NCI-H187 (cell line): ENCODE data around the gene NCK2.

Experiments
- DNase-seq, 2 experiments: peaks; one replicate each; lab custom pipeline; 2025; lab: John Stamatoyannopoulos, UW

Gene NCK2

DNA sequence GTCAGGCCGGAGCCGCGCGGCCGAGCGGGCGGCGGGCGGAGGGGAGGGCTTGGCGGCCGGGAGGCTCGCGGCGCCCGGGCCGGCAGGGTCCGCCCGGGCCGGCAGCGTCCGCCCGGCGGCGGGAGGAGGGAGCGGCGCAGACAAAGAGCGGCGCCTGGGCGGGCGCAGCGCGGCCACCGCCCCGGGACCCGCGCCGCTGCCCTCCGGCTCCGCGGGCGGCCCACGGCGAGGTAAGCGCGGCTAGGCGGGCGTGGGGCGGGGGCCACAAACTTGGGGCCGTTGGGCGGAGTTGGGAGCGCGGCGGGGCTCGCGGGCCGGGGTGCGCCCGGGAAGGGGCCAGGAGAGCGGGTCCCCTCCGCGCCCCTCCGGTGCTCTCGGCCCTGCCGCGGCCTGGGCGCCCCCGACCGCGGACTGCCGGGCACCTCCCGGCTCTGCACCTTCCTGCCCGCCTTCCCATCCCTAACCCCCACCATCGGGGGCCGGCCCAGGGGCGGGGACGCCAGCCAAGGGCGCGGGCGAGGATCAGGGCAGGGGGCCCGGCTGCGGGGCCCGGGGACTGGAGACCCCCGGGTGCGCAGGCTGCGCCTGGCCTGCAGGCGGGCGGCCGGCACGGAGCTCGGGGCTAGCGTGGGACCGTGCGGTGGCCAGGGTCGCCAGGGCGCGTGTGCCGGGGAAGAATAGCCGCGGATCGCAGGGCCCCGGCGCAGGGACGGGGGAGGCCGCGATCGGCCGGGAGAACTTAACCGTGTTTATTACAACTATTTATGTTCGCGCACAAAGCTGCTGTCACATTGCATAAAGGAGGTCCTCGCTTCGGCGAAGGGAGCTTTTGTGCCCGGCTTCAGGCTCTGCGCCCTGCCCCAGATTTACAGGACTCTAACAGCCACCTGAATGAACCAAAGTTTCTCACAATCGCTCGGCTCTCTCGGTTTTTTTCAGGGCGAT, at the start of gene NCK2:
Gene NCK2 (plus strand): TSS at position 4 of the 945 bp plus-strand sequence. CDS start 110,152 bp downstream, outside the sequence.
- DNase-seq, result no peak

DNA sequence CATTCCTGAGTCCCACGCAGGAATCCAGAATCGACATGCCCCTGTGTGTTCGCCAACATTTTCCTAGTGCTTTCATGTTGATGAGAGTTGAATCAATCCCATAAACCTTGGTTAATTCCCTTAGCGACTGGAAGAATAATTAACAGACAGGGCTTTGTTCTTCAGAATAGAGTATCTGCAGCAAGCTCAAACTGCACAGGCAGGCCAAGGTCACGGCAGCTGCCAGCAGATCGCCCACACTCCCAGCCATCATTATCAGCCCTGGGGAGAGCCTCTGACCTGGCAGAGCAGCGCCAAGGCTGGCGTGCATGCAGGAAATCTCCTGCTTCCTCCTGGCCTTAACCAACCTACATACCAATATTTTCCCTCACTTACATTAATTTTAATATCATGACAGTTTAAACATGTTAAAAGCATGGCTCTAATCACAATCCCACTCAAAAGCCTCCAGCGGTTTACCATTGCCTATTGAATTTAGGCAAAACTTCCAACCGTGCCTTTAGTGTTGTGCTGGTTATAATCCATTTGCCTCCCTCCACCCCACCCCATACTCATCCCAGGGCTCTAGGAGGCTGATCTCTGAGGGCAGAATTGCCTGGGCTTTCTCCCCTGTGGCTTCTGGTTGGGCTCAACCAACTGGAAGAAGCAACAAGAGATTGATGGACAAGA, 46.8 kb upstream of the NCK2 start:
- DNase-seq, result no peak

DNA sequence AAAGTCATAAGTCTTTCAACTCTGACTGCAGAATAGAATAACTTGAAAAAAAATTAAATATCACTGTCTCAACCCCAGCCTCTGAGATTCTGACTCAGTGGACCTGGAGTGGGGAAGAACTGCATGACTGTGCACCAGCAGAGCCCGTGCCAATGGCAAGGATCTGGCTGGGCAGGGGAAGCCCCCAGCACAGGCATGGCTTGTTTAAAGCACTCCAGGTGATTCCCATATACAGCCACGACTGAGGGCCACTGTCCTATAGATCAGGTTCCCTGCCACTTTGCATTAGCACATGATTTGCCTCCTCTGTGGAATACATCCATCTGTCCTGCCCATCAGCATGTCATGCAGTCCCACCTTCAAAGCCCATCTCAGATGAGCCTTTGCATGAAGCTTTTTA, 45.9 kb upstream of the NCK2 start:
- no peak for DNase-seq

DNA sequence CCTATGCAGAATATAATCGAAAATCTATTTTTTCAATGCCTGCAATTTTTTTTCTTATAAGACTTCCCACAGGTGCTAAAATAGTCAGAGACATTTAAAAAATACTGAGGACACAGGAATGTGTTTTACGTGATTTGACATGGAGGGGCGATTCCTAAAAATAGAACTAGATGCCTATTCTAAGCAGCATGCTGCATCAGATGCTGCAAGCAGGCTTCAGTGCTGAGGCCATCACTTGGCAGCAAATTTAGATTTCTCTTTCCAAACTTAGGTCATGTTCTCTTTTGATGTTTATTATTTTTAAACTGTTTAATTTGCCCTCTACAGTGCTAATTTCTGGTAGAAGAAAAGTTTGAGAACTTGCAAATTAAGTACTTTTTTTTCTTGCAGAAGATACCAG, 43.7 kb upstream of the NCK2 start:
- DNase-seq, result no peak

DNA sequence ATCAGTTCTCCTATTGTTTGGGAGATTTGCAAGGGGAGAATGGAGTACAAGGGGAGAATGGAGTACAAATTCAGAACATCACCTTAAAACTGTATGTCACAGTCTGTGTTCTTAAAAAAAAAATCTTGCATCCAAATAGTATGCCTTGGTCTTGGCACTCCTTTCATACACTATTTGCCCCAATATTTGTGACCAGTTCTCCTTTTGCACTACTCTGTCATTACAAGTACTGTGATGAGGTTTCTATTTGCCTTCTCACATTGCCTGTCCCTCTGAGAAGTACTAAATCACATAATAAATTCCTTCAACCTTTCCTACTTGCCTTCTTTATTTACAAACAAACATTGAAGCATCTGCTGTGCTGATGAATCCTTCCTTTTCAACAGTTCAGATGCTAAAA, 36.0 kb upstream of the NCK2 start:
- DNase-seq, result no peak

DNA sequence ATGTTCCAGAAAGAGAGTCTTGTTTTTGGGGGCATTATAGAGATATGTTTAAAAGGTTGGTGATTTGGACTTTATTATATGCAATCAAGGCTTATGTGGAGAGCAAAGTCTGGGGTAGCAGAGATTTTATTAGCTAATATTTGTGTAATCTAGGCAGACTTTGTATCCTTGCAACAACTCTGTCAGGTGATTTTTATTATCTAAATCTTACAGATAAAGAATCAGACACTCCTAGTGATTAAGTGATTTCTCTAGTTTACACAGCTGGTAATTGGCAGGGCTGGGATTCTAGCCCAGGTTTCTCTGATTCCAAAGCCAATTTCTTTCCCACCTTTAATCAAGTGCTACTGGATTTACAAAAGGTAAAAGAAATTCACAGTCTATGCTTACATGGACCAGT, 33.3 kb upstream of the NCK2 start:
- DNase-seq, result no peak

DNA sequence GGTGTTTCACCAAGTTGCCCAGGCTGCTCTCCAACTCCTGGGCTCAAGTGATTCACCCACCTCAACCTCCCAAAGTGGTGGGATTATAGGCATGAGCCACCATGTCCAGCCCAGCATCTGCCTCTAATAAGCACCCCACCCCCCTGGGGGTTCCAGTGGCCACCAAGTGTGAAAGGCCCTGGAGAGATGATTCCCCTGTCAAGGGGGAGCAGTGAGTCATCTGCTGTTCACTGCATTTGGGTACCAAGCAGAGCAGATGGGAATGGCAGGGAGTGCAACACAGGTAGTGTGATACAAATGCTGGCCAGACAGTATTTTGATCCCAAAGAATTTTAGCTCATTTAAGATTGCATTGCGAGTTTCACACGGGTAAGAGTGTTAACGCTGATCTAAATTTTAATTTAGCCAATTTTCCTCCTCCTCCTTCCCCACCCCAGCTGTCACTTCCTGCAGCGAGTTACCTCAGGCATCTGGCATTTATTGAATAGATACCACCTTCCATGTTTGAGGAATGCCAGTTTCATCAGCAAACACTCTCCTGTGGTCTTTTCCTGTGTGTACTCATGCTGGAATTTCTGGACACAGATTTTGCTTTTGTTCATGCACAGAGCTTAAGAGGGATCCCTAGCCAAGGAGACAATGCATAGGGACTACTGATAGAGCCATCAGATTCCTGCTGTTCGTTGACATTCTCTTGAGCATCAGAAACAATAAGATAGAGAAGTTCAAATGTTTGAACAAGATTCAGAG, 32.4 kb upstream of the NCK2 start:
- DNase-seq, result no peak

DNA sequence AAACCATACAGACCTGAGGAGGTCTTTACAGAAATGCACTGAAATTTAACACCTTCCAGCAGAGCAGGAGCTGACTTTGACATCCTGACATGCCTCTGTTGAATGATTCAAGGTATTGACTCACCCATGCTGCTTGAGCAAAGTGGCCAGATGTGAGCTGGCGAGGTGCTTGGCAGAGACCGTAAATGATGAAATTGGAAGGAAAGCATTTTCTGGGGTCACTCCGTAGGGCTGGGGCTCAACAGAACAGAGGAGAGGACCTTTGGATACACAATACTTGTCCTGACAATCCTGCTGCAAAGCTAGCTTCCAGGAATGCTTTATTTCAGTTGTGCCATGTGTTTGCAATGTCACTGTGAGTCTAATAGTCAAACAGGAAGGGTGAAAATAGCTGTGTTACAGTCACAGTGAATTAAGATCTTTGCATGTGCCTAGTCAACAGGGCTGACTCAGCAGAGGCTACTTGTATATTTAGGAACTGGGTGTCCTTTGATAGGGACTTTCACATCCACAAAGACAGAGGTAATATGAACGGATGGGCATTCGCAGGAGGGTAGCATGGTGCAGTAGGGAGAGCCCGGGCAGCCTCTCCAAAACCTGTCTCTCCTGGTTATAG, 31.6 kb upstream of the NCK2 start:
- DNase-seq, result no peak

DNA sequence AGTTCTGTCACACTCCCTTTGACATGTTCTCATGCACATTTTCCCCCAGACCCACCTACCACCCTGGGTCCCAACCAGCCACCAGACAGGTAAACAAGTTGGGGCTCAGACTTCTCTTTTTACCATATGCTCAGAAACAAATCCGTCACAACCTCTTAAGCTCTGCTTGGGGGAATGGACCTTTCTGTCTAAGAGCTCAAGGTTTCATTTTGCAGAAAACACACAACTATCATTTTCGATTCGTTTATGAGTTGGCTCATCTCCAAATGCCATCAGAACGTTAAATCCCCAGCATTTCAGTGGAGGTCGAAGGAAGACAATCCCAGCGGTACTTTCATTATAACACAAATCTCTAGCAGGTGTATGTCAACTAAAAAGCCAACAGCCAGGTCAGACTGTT, 30.6 kb upstream of the NCK2 start:
- DNase-seq, result no peak

DNA sequence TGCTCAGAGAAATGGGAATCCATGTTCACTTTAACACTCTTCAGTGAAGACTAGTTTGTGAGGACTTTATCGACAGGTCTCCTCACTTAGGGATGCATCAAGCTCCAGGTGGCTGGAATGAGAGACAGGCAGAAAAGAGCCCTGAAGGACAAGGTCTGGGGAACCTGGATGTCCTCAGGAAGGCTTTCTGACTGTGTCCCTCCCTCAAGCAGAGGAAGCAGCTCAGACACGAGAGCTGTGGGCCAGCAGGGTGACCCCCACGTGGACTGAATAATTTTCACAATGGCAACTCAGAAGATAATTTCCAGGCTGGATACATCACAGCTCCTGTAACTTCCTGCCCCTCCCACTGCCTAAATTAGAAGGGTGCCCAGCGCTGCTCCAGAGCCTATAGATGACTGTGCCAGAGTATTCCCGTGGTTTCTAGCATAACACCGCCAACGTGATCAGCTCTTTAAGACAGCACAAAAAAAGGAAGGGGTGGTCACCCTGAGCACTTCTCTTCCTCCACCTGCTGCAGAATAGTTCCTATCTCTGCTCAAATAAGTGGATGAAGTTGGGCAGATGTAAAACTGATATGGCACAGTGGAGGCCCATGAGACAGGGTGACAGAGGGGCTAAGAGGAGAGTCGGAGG, 25.7 kb upstream of the NCK2 start:
- DNase-seq, result no peak

DNA sequence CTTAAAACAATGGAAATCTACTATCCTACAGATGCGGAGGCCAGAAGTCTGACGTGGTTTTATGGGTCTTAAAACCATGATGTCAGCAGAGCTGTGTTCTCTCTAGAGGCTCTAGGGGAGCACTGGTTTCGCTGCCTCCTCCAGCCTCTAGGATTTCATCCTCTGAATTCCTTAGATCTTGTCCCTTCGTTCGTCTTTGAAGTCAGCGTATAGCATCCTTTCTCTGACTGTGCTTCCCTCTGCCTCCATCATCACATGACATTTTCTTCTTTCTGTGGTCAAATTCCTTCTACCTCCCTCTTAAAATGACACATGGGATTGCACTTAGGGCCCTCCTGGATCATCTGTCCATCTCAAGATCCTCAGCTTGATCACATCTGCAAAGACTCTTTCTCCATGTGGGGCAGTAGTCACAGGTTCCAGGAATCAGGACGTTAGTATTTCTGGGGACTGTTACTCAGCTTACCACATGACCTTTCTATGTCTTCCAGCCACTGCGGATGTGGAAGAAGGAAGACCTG, 22.7 kb upstream of the NCK2 start:
- no peak for DNase-seq

DNA sequence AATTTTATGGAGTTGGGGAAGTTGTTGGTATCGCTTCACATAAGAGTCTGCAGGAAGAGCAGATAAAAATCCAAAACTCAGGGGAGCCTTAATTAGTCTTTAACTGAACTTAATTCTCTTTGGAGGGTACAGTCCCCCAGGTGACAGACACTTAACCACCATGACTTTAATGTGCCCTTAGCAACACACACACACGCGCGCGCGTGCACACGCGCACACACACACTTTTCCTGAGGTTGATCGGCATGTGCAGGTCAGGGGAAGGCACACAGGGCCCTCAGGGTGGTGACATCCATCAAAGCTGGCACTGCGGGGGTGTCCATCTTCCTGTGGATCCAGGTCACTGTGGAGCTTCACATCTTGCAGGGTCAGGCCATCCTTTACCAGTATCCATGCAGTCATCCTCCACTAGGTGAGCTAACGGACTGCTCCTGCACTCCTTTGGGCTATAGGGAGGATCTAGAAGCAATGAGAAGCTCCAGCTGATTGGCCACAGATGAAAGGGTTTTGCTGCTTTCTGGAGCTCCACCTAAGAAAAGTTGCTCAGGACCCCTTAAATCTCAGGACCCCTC, 21.9 kb upstream of the NCK2 start:
- DNase-seq, result no peak

DNA sequence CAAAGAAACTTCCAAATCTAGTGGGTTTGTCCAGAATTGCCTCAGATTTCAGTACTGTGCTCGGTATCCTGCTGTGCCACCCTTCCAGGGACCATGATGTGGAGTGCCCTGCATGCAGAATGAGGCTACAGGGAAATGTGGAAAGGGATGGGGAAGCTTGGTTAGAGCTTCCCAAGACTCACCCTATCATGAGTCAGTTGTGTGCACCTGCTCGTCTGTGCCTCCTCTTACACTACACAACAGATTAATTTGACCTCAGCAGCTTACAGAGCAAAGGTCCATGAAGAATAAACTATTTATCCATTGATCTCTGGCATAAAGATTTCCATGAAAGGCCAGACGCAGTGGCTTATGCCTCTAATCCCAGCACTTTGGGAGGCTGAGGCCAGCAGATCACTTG, 21.3 kb upstream of the NCK2 start:
- no peak for DNase-seq

DNA sequence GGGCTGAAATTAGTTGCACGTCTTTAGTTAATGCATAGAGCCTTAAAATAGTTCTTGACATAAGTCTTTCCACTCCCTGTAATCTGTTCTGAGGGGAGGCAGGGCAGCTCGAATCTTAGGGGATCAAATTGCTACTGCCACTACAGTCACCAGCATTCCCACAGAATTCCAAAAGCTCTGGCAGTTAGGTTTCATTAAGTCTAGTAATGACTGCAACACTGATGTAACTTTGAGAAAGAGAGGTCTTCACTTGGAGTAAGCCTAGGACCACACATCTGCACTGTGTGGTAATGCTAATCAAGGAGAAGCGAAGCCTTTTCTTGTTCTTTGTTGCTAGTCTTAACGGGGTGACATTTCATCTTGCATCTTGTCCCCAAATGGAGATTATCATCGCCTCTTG, 19.3 kb upstream of the NCK2 start:
- no peak for DNase-seq

DNA sequence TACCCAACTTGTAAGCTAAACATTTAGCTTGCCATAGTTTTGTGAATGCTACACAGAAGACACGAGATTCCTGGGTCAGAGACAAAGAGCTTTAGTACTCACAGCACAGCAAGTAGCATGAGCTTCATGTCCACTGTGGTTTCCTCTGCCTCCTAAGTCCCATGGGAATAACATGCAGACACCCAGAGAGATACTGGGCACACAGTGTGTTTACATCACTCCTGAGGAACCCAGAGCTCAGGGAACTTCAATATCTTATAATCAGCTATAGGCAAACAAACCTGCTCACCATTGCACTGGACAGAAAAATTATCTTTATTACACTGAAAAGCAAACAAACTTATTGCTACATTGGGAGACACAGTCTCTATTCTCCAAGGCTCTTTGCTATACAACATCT, 14.5 kb upstream of the NCK2 start:
- no peak for DNase-seq

DNA sequence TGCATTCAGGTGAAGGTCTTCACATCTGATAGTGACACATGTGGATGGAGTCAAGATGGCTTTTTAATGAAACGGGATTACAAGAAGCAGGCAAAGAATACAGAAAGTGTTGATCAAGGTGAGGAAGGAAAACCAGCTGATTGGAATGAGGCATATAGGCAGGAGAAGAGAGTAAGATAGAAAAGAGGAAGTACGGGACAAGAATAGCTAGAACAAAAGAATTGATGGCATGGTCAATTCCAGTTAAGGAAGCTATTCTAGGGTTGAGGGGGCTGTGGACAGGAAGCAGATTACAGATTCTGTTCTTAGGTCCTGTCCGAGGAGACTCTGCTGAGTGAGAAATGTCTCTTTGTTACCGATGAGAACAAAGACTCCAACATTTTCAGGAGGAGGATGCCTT, 13.2 kb upstream of the NCK2 start:
- DNase-seq, result no peak

DNA sequence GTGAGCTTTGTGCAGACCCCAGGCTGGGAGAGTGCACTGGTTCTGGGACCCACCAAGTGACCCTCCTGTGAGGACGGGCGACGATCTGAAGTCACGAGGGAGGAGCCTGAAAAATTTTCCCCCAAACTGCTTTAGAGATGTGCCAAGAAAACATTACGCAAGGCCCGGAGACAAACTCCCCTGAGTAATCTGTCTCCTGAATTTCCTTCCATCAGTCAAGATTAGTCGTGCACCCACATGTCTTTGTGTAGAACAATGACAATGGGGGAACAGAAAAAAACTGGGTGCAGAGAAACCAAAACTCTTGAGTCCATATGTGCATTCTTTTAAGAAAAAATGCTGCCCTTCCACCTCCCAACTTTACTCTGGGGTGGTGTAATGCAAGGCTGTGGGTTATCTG, 12.6 kb upstream of the NCK2 start:
- no peak for DNase-seq

DNA sequence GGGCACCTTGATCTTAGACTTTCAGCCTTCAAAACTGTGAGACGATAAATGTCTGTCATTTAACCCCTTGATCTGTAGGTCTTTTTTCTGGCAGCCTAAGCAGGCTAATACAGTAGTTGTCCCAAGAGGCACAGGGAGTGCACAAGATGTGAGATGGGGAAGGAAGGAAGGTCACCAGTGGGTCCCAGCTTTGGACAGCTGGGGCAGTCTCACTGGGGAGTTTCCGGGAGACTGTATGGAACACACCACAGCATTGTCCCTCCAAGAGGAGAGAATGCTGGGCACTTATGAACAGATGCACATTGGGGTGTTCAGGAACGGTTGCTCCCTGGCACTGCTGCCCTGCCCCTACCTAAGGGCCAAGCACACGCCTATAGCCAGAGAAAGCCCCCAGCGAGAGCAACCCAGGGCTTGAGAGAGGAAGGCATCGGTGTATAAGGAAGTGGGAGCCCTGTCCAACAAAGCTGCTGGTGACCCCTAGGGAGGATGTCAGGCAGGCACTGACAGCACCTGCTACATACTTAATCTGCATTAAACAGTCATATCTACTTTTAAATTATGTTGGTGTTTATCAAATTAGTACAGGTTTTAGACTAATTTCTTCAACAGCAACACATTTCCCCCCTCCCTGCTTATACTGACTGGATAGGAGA, 11.6 kb upstream of the NCK2 start:
- DNase-seq, result no peak

DNA sequence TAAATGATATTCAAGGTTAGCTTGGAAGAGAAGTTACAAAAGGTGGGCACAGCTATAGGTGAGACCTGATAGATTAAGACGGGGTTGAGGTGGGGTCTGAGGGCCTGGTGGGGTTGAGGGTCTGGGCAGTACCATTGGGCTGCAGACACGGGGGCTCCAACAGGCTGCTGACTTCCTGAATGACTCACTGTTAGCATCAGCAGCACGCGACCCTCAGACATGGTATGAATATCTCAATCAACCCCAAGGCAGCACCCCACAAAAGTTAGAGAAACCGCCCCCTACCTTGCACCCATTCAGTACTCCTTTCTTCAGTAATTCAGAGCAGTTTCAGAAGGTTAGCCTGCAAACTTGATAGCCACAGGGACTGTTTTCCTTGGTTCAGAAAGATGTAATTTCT, 10.8 kb upstream of the NCK2 start:
- no peak for DNase-seq

DNA sequence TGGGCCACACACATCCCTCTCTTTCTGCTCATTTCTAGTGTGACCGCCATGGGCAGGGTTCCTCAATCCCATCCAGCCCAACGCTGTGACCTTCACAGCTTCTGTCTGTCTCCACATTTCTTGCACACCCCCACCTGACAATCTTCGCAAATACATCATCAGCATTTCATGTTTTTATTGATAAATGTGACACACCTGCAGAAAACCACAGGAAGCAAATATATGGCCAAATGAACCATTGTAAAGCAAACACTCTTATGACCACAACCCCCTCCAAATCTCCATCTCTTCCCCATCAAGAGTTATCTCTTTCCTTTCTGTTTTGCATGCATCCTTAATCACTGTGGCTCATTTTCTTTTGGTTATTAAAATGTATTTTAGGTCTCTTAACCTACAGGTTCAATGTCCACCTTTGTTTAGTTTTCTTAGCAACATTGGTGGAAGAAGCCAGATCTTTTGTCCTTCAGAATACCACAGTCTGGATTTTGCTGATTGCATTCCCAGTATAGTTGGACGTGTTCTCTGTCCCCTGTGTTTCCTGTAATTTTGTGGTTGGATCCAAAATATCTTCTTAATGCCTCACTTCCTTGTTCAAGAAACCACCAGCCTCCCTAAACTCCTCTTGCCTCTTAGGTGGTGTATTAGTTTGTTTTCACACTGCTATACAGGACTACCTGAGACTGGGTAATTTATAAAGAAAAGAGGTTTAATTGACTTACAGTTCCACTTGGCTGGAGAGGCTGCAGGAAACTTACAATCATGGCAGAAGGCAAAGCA, 9.8 kb upstream of the NCK2 start:
- DNase-seq, result no peak
